ENCODE measurements around the gene CADM1.

The CADM1 gene

GRCh38 chr11:115185931-115186330 lies 318.3 kb downstream of the CADM1 start:
- Histone ChIP-seq H3K4me3 (ENCODE audit: low read length) (no peak overlapping the region), H3K4me1 (ENCODE audit: low read length) (no peaks in the 10 kb centered on the region), H3K27me3 (ENCODE audit: low read depth, low read length) (peaks cover 59% of the 10 kb centered on the region), H4K20me1 (ENCODE audit: insufficient read depth, low read length) (no peaks in the 10 kb centered on the region), H2AFZ (ENCODE audit: low read depth, low read length) (no peak overlapping the region), H3K4me2 (ENCODE audit: low read length) (no peak overlapping the region), H3K9ac (ENCODE audit: low read length) (no peak overlapping the region), H3K27ac (ENCODE audit: low read length) (no peak overlapping the region), H3K9me3 (ENCODE audit: insufficient read depth, low read length) (no peaks in the 10 kb centered on the region), H3K79me2 (ENCODE audit: low read length) (no peaks in the 10 kb centered on the region), H3K36me3 (replicated peaks; ENCODE audit: low read depth, low read length) (no peaks in the 10 kb centered on the region)
- TF ChIP-seq EZH2phosphoT487 (IDR thresholded peaks at IDR 0.05; ENCODE audit: low read depth) (no peak), CTCF (IDR thresholded peaks at IDR 0.05; ENCODE audit: low read depth, low read length) (no peak)

DNA sequence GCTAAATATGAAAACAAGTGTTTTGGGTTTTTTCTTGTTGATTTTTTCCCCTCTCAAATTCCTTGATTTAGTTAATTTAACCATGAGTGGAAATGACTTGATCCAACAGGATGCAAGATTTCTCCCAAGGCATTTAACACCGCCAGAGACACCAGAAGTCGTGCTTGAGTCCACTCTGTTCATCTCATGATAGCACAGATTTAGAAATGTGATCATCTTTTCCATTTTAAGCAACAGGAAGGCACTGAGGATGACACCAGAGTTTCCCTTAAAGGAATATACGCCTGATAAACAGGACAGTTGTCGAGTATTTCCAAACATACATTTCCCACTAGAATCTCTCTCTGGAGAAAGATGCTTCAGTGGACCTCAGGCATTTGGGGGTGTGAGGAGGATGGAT lies 318.7 kb downstream of the CADM1 start:
- Histone ChIP-seq H3K27me3 (ENCODE audit: low read depth, low read length) (peaks cover 62% of the 10 kb centered on the region), H3K4me1 (ENCODE audit: low read length) (no peaks in the 10 kb centered on the region), H3K27ac (ENCODE audit: low read length) (no peak overlapping the region), H2AFZ (ENCODE audit: low read depth, low read length) (no peak overlapping the region), H4K20me1 (ENCODE audit: insufficient read depth, low read length) (no peaks in the 10 kb centered on the region), H3K79me2 (ENCODE audit: low read length) (no peaks in the 10 kb centered on the region), H3K4me3 (ENCODE audit: low read length) (no peak overlapping the region), H3K9ac (ENCODE audit: low read length) (no peak overlapping the region), H3K36me3 (replicated peaks; ENCODE audit: low read depth, low read length) (no peaks in the 10 kb centered on the region), H3K4me2 (ENCODE audit: low read length) (no peak overlapping the region), H3K9me3 (ENCODE audit: insufficient read depth, low read length) (no peaks in the 10 kb centered on the region)
- TF ChIP-seq EZH2phosphoT487 (IDR thresholded peaks at IDR 0.05; ENCODE audit: low read depth): no peak
- TF ChIP-seq CTCF (IDR thresholded peaks at IDR 0.05; ENCODE audit: low read depth, low read length): no peak

- Histone ChIP-seq H3K4me2 (ENCODE audit: low read length) (no peak overlapping the region), H3K4me3 (ENCODE audit: low read length) (no peak overlapping the region), H3K9ac (ENCODE audit: low read length) (no peak overlapping the region), H3K27ac (ENCODE audit: low read length) (no peak overlapping the region), H2AFZ (ENCODE audit: low read depth, low read length) (no peak overlapping the region), H3K79me2 (ENCODE audit: low read length) (no peaks in the 10 kb centered on the region), H3K27me3 (ENCODE audit: low read depth, low read length) (peaks cover 62% of the 10 kb centered on the region), H3K36me3 (replicated peaks; ENCODE audit: low read depth, low read length) (no peaks in the 10 kb centered on the region), H3K9me3 (ENCODE audit: insufficient read depth, low read length) (no peaks in the 10 kb centered on the region), H3K4me1 (ENCODE audit: low read length) (no peaks in the 10 kb centered on the region), H4K20me1 (ENCODE audit: insufficient read depth, low read length) (no peaks in the 10 kb centered on the region)
- TF ChIP-seq CTCF (IDR thresholded peaks at IDR 0.05; ENCODE audit: low read depth, low read length) (no peak), EZH2phosphoT487 (IDR thresholded peaks at IDR 0.05; ENCODE audit: low read depth) (no peak)
Observed at GRCh38 chr11:115184901-115185300, 319.3 kb downstream of the CADM1 start.

- Histone ChIP-seq H3K4me3 (ENCODE audit: low read length) (no peak overlapping the region), H4K20me1 (ENCODE audit: insufficient read depth, low read length) (no peaks in the 10 kb centered on the region), H3K4me2 (ENCODE audit: low read length) (no peak overlapping the region), H3K36me3 (replicated peaks; ENCODE audit: low read depth, low read length) (no peaks in the 10 kb centered on the region), H2AFZ (ENCODE audit: low read depth, low read length) (no peak overlapping the region), H3K79me2 (ENCODE audit: low read length) (no peaks in the 10 kb centered on the region), H3K27ac (ENCODE audit: low read length) (no peak overlapping the region), H3K27me3 (ENCODE audit: low read depth, low read length) (peaks cover 65% of the 10 kb centered on the region), H3K4me1 (ENCODE audit: low read length) (no peaks in the 10 kb centered on the region), H3K9ac (ENCODE audit: low read length) (no peak overlapping the region), H3K9me3 (ENCODE audit: insufficient read depth, low read length) (no peaks in the 10 kb centered on the region)
- TF ChIP-seq CTCF (IDR thresholded peaks at IDR 0.05; ENCODE audit: low read depth, low read length) (no peak), EZH2phosphoT487 (IDR thresholded peaks at IDR 0.05; ENCODE audit: low read depth) (no peak)
Observed at GRCh38 chr11:115183830-115184229, 320.4 kb downstream of the CADM1 start.

All from OCI-LY3 (cell line).